Fibroblast of skin of right biceps (primary cell): Measurements from ENCODE around the gene SORL1.

Experiments
- DNase-seq: peaks from one replicate; pipeline ENCODE4 v3.0.0-alpha.2; 2013

The SORL1 gene

GRCh38 chr11:121513807-121514206 lies 61.7 kb downstream of the SORL1 start:
- no peak for DNase-seq

GRCh38 chr11:121514432-121515334 lies 62.6 kb downstream of the SORL1 start:
- no peak for DNase-seq

GRCh38 chr11:121515335-121515671 lies 63.2 kb downstream of the SORL1 start:
- no peak for DNase-seq

- DNase-seq: no peak
Measured at GRCh38 chr11:121517996-121518395, 65.9 kb downstream of the SORL1 start.

GRCh38 chr11:121520243-121521144 lies 68.4 kb downstream of the SORL1 start:
- peak; percentile 93 for DNase-seq

- peak; percentile 30 for DNase-seq
Measured at GRCh38 chr11:121521145-121522042, 69.3 kb downstream of the SORL1 start.

- peak; percentile 36 for DNase-seq
Measured at GRCh38 chr11:121522043-121522941, 70.2 kb downstream of the SORL1 start.

GRCh38 chr11:121523581-121524232 lies 71.6 kb downstream of the SORL1 start:
- DNase-seq: no peak

- DNase-seq: peak; percentile 19
Measured at GRCh38 chr11:121524233-121524631, 72.1 kb downstream of the SORL1 start.

- no peak for DNase-seq
Measured at GRCh38 chr11:121525376-121525775, 73.3 kb downstream of the SORL1 start.

- DNase-seq: no peak
Measured at GRCh38 chr11:121530257-121530656, 78.1 kb downstream of the SORL1 start.

- no peak for DNase-seq
Measured at GRCh38 chr11:121533601-121534000, 81.5 kb downstream of the SORL1 start.

GRCh38 chr11:121534131-121535093 lies 82.3 kb downstream of the SORL1 start:
- peak; percentile 50 for DNase-seq

- DNase-seq: peak; percentile 67
Measured at GRCh38 chr11:121535129-121535796, 83.1 kb downstream of the SORL1 start.

- no peak for DNase-seq
Measured at GRCh38 chr11:121536126-121536525, 84.0 kb downstream of the SORL1 start.

GRCh38 chr11:121538054-121538453 lies 85.9 kb downstream of the SORL1 start:
- no peak for DNase-seq

GRCh38 chr11:121539000-121539399 lies 86.9 kb downstream of the SORL1 start:
- peak; percentile 9 for DNase-seq

GRCh38 chr11:121540627-121541026 lies 88.5 kb downstream of the SORL1 start:
- DNase-seq: peak; percentile 19

- no peak for DNase-seq
Measured at GRCh38 chr11:121543836-121544380, 91.8 kb downstream of the SORL1 start.
